ENCODE results near the gene SELENOO. TPM values are rescaled to one million over a fixed set of nuclear protein-coding genes. Genes with fewer than 3 reads are reported as not detected.

Gene SELENOO
- total and polyA plus RNA-seq, 2 of the 13 experiments (the other 11 are each of a cell fraction or from before 2014, with no cell fraction given) = 14.4 to 19.0 TPM

DNA sequence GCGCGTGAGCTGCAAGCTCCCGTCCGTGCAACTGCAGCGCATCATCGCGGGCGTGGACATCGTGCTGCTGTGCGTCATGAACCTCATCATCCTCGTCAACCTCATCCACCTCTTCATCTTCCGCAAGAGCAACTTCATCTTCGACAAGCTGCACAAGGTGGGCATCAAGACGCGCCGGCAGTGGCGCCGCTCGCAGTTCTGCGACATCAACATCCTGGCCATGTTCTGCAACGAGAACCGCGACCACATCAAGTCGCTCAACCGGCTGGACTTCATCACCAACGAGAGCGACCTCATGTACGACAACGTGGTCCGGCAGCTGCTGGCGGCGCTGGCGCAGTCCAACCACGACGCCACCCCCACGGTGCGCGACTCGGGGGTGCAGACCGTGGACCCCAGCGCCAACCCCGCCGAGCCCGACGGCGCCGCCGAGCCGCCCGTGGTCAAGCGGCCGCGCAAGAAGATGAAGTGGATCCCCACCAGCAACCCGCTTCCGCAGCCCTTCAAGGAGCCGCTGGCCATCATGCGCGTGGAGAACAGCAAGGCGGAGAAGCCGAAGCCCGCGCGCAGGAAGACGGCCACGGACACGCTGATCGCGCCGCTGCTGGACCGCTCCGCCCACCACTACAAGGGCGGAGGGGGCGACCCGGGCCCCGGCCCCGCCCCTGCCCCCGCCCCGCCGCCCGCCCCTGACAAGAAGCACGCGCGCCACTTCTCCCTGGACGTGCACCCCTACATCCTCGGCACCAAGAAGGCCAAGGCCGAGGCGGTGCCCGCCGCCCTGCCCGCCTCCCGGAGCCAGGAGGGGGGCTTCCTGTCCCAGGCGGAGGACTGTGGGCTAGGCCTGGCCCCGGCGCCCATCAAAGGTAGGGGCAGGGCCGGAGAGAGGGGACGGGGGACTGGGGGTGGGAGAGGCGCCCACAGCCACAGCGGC, 23.0 kb upstream of the SELENOO start:
- Histone ChIP-seq H4K20me1 (ENCODE audit: insufficient read depth, low read length) (no peaks in the 10 kb centered on the region), H3K27ac (ENCODE audit: extremely low read length, insufficient read depth, low read length) (no peak overlapping the region), H3K4me2 (ENCODE audit: low read depth, low read length) (no peak overlapping the region), H3K9me3 (ENCODE audit: low read length) (no peaks in the 10 kb centered on the region), H3K4me1 (ENCODE audit: insufficient read depth, low read length) (peaks cover 6% of the 10 kb centered on the region), H3K9ac (ENCODE audit: insufficient read depth, low read depth, low read length) (no peak overlapping the region), H3K4me3 (replicated peaks in 1 of 3; ENCODE audit: insufficient read depth in 1 of 3, low read depth in 2 of 3, low read length in 3 of 3) (no peak overlapping the region), H3K36me3 (replicated peaks in 1 of 2; ENCODE audit: control insufficient read depth in 1 of 2, insufficient read depth in 2 of 2, low read length in 2 of 2) (no peaks in the 10 kb centered on the region), H2AFZ (ENCODE audit: low read length) (no peak overlapping the region), H3K79me2 (ENCODE audit: insufficient read depth, low read length) (no peaks in the 10 kb centered on the region), H3K27me3 (ENCODE audit: control insufficient read depth in 1 of 2, insufficient read depth in 2 of 2, low read length in 2 of 2) (no peaks in the 10 kb centered on the region; a peak in 1 of 5 replicates)
- whole genome bisulfite sequencing (ENCODE audit: low lambda C conversion rate) = 96% methylated on average over 92 of the region's 98 CpGs
- no peak for ATAC-seq
- ChIA-PET POLR2A (no interaction called here), CTCF (ENCODE audit: low intra/inter-chr PET ratio, low total read pairs) (no interaction called here)
- in situ Hi-C loops (cut with HindIII; ENCODE audit: extremely low pct_ligation_motif_present, low pct_unique_long_range_greater_than_20kb) = no loop called here
- no peak for FAIRE-seq
- no peak for DNase-seq (ENCODE audit: low spot score)
- no TSS peak for BruUV-seq (replicated peaks)
- no peak for TF ChIP-seq NFE2L2 (IDR thresholded peaks at IDR 0.05; ENCODE audit: low read length)
- TF ChIP-seq, protein P1, sequence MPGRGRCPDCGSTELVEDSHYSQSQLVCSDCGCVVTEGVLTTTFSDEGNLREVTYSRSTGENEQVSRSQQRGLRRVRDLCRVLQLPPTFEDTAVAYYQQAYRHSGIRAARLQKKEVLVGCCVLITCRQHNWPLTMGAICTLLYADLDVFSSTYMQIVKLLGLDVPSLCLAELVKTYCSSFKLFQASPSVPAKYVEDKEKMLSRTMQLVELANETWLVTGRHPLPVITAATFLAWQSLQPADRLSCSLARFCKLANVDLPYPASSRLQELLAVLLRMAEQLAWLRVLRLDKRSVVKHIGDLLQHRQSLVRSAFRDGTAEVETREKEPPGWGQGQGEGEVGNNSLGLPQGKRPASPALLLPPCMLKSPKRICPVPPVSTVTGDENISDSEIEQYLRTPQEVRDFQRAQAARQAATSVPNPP (CRISPR knock-in tag; IDR thresholded peaks at IDR 0.05) = no peak
- no peak for TF ChIP-seq MLLT10 (CRISPR knock-in tag; IDR thresholded peaks at IDR 0.05)
- no peak for TF ChIP-seq ZNF746 (CRISPR knock-in tag; IDR thresholded peaks at IDR 0.05)
- no peak for TF ChIP-seq PLRG1 (conservative IDR thresholded peaks at IDR 0.05)
- TF ChIP-seq ZMYM3 (CRISPR knock-in tag; IDR thresholded peaks at IDR 0.05) = no peak
- TF ChIP-seq KDM6A (CRISPR knock-in tag; IDR thresholded peaks at IDR 0.05; ENCODE audit: low read depth) = no peak
- no peak for TF ChIP-seq CBFB (CRISPR knock-in tag; IDR thresholded peaks at IDR 0.05)
- TF ChIP-seq, protein P2, sequence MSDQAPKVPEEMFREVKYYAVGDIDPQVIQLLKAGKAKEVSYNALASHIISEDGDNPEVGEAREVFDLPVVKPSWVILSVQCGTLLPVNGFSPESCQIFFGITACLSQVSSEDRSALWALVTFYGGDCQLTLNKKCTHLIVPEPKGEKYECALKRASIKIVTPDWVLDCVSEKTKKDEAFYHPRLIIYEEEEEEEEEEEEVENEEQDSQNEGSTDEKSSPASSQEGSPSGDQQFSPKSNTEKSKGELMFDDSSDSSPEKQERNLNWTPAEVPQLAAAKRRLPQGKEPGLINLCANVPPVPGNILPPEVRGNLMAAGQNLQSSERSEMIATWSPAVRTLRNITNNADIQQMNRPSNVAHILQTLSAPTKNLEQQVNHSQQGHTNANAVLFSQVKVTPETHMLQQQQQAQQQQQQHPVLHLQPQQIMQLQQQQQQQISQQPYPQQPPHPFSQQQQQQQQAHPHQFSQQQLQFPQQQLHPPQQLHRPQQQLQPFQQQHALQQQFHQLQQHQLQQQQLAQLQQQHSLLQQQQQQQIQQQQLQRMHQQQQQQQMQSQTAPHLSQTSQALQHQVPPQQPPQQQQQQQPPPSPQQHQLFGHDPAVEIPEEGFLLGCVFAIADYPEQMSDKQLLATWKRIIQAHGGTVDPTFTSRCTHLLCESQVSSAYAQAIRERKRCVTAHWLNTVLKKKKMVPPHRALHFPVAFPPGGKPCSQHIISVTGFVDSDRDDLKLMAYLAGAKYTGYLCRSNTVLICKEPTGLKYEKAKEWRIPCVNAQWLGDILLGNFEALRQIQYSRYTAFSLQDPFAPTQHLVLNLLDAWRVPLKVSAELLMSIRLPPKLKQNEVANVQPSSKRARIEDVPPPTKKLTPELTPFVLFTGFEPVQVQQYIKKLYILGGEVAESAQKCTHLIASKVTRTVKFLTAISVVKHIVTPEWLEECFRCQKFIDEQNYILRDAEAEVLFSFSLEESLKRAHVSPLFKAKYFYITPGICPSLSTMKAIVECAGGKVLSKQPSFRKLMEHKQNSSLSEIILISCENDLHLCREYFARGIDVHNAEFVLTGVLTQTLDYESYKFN (CRISPR knock-in tag; conservative IDR thresholded peaks at IDR 0.05) = no peak
- TF ChIP-seq TEAD3 (CRISPR knock-in tag; optimal IDR thresholded peaks at IDR 0.05; ENCODE audit: borderline replicate concordance) = no peak
- no peak for TF ChIP-seq ZSCAN20 (CRISPR knock-in tag; IDR thresholded peaks at IDR 0.05; ENCODE audit: borderline replicate concordance)
- intact Hi-C loops (cut with micrococcal nuclease; ENCODE audit: unreplicated experiment) = no loop called here

Data from HepG2 (cell line).